ENCODE results near the gene MUC7.

MUC7 gene

GRCh38 chr4:70530997-70531396, 59.0 kb downstream of the MUC7 start:
- DNase-seq (ENCODE audit: insufficient read length, low spot score) (no peak), FAIRE-seq (no peak)
- no peak for TF ChIP-seq SPI1 (IDR thresholded peaks at IDR 0.05; ENCODE audit: low read depth, low read length)

GRCh38 chr4:70531981-70532380, 60.0 kb downstream of the MUC7 start:
- TF ChIP-seq POLR2AphosphoS5 (IDR thresholded peaks at IDR 0.05; ENCODE audit: low read depth, low read length) (no peak), PAX5 (IDR thresholded peaks at IDR 0.05; ENCODE audit: insufficient read depth, low read length, severe bottlenecking) (no peak), POLR2A (IDR thresholded peaks at IDR 0.05; ENCODE audit: low read depth, low read length) (no peak), SPI1 (IDR thresholded peaks at IDR 0.05; ENCODE audit: low read depth, low read length) (no peak), POU2F2 (IDR thresholded peaks at IDR 0.05; ENCODE audit: low read depth, low read length) (no peak), TAF1 (IDR thresholded peaks at IDR 0.05; ENCODE audit: low read depth, low read length) (no peak)
- no peak for FAIRE-seq
- no peak for DNase-seq (ENCODE audit: insufficient read length, low spot score)

Measured in GM12891 (cell line).